DOHH2 (cell line): ENCODE data around the gene PXDC1.

Experiments used
- H3F3A ChIP-seq: fragments of 200-600 bp; sonication (generic), shearing (Covaris generic); 2 replicates; pipeline ENCODE4 v1.6.0; 2016; ENCODE audit warnings: antibody characterized with exemption, mild to moderate bottlenecking; ENCODE audit not compliant: control insufficient read depth, insufficient read depth
- H3K27ac ChIP-seq: fragments of 200-600 bp; sonication (generic); 2 replicates; pipeline ENCODE4 v1.5.1; 2014; ENCODE audit warnings: low read depth, mild to moderate bottlenecking, low read length, moderate library complexity
- H3K27me3 ChIP-seq: fragments of 200-600 bp; sonication (generic); 2 replicates; pipeline ENCODE4 v1.6.1; 2014; ENCODE audit warnings: mild to moderate bottlenecking, low read length, mixed read lengths; ENCODE audit not compliant: control insufficient read depth
- H3K36me3 ChIP-seq: fragments of 200-600 bp; sonication (generic); 2 replicates; pipeline ENCODE4 v1.6.1; 2014; ENCODE audit warnings: mild to moderate bottlenecking, low read length, moderate library complexity, mixed read lengths; ENCODE audit not compliant: control insufficient read depth
- H3K4me1 ChIP-seq: fragments of 200-600 bp; sonication (generic); 2 replicates; pipeline ENCODE4 v1.6.1; 2014; ENCODE audit warnings: mild to moderate bottlenecking, low read length, mixed read lengths; ENCODE audit not compliant: control insufficient read depth
- H3K4me2 ChIP-seq: fragments of 200-600 bp; sonication (generic); 2 replicates; pipeline ENCODE4 v1.6.0; 2014; ENCODE audit warnings: mild to moderate bottlenecking, low read length, moderate library complexity
- H3K4me3 ChIP-seq: fragments of 200-600 bp; sonication (generic); 2 replicates; pipeline ENCODE4 v1.5.1; 2014; ENCODE audit warnings: mild to moderate bottlenecking, low read length, mixed read lengths
- H3K79me2 ChIP-seq: fragments of 200-600 bp; sonication (generic); 2 replicates; pipeline ENCODE4 v1.6.1; 2014; ENCODE audit warnings: mild to moderate bottlenecking, low read length, mixed read lengths; ENCODE audit not compliant: control insufficient read depth
- H3K9me2 ChIP-seq: fragments of 200-600 bp; sonication (generic); replicated peaks from 2 replicates; pipeline ENCODE4 v1.6.1; 2014; ENCODE audit warnings: mild to moderate bottlenecking, low read length, mixed read lengths; ENCODE audit not compliant: control insufficient read depth
- H3K9me3 ChIP-seq: fragments of 200-600 bp; sonication (generic); 2 replicates; pipeline ENCODE4 v1.6.1; 2014; ENCODE audit warnings: antibody characterized with exemption, low read length, mixed read lengths; ENCODE audit not compliant: control insufficient read depth, insufficient read depth
- H4K20me1 ChIP-seq: fragments of 200-600 bp; sonication (generic); 2 replicates; pipeline ENCODE4 v1.6.0; 2014; ENCODE audit warnings: low read depth, mild to moderate bottlenecking, antibody characterized with exemption, low read length, moderate library complexity; ENCODE audit not compliant: control insufficient read depth, insufficient read depth
- CTCF ChIP-seq: fragments of 200-600 bp; sonication (generic); IDR thresholded peaks from one replicate; pipeline ENCODE4 v1.5.1; 2014; ENCODE audit warnings: antibody characterized with exemption, mild to moderate bottlenecking, low read depth, low read length; ENCODE audit not compliant: poor library complexity, severe bottlenecking
- EZH2phosphoT487 ChIP-seq: fragments of 200-600 bp; sonication (generic); IDR thresholded peaks from 2 replicates; pipeline ENCODE4 v1.6.1; 2017; ENCODE audit warnings: borderline replicate concordance, mild to moderate bottlenecking, antibody characterized with exemption, low read length, moderate library complexity, mixed read lengths

Gene PXDC1

GRCh38 chr6:3795836-3796718 is 44.6 kb upstream of the PXDC1 start:
- H3K27me3 ChIP-seq: peaks cover 4% of the 10 kb centered on the region
- no peaks in the 10 kb centered on the region; the same call in 1 of the 2 replicates for H4K20me1 ChIP-seq
- no peaks in the 10 kb centered on the region for H3K9me3 ChIP-seq
- H3K36me3 ChIP-seq: no peaks in the 10 kb centered on the region
- H3K9me2 ChIP-seq: no peaks in the 10 kb centered on the region
- H3K4me2 ChIP-seq: no peak overlapping the region
- H3F3A ChIP-seq: no peaks in the 10 kb centered on the region
- H3K4me1 ChIP-seq: peaks cover 68% of the 10 kb centered on the region
- H3K27ac ChIP-seq: no peak overlapping the region
- no peaks in the 10 kb centered on the region for H3K79me2 ChIP-seq
- no peak for TF ChIP-seq EZH2phosphoT487
- no peak for TF ChIP-seq CTCF
- no peak overlapping the region for H3K4me3 ChIP-seq

- Histone ChIP-seq H3K9me2 (no peaks in the 10 kb centered on the region), H4K20me1 (no peaks in the 10 kb centered on the region), H3K79me2 (no peaks in the 10 kb centered on the region), H3K27ac (no peak overlapping the region), H3K4me1 (peaks cover 58% of the 10 kb centered on the region), H3K4me2 (peak overlapping the region; percentile 63), H3K4me3 (peak overlapping the region; percentile 34), H3K36me3 (no peaks in the 10 kb centered on the region), H3F3A (no peaks in the 10 kb centered on the region), H3K9me3 (no peaks in the 10 kb centered on the region), H3K27me3 (no peaks in the 10 kb centered on the region)
- no peak for TF ChIP-seq EZH2phosphoT487
Observed at GRCh38 chr6:3794092-3794491, 42.6 kb upstream of the PXDC1 start.

- Histone ChIP-seq H3K4me1 (peaks cover 53% of the 10 kb centered on the region), H3K27ac (no peak overlapping the region), H3K9me2 (no peaks in the 10 kb centered on the region), H3K79me2 (no peaks in the 10 kb centered on the region), H3K27me3 (no peaks in the 10 kb centered on the region), H3K4me3 (peak overlapping the region; percentile 34), H3K36me3 (no peaks in the 10 kb centered on the region), H3F3A (no peaks in the 10 kb centered on the region), H4K20me1 (no peaks in the 10 kb centered on the region), H3K9me3 (no peaks in the 10 kb centered on the region), H3K4me2 (peak overlapping the region; percentile 63)
- no peak for TF ChIP-seq EZH2phosphoT487
- TF ChIP-seq CTCF: no peak
Observed at GRCh38 chr6:3793545-3793944, 42.0 kb upstream of the PXDC1 start.

GRCh38 chr6:3791526-3792203 is 40.2 kb upstream of the PXDC1 start:
- peak overlapping the region; percentile 5; the same call in 1 of the 2 replicates for H3K4me2 ChIP-seq
- no peak overlapping the region for H3K27ac ChIP-seq
- H3K4me1 ChIP-seq: peaks cover 39% of the 10 kb centered on the region
- no peaks in the 10 kb centered on the region for H3K79me2 ChIP-seq
- H3K9me3 ChIP-seq: no peaks in the 10 kb centered on the region
- H4K20me1 ChIP-seq: no peaks in the 10 kb centered on the region
- no peaks in the 10 kb centered on the region for H3K9me2 ChIP-seq
- TF ChIP-seq CTCF (no peak), EZH2phosphoT487 (no peak)
- H3K36me3 ChIP-seq: no peaks in the 10 kb centered on the region
- no peaks in the 10 kb centered on the region for H3F3A ChIP-seq
- no peak overlapping the region for H3K4me3 ChIP-seq
- no peaks in the 10 kb centered on the region for H3K27me3 ChIP-seq
